Right ventricle myocardium inferior (tissue), 1 donor: ENCODE data around the gene TLCD1. TPM values are rescaled to one million over a fixed set of nuclear protein-coding genes. Genes with fewer than 3 reads are reported as not detected.

Source experiments
- ATAC-seq: fragments of 200-7000 bp; cut with Tn5 transposase; one replicate; pipeline ENCODE4 v1.9.1; 2020; ENCODE audit warnings: mild to moderate bottlenecking, moderate library complexity
- DNase-seq: peaks from one replicate; pipeline ENCODE4 v3.0.0; 2021; ENCODE audit errors: missing footprints
- intact Hi-C: fragments of 100-400 bp; cut with DNase I; formaldehyde crosslinking; loops from one replicate; pipeline ENCODE4 v1.11.0; 2022
- total RNA-seq: library from RNA; stranded (reverse); fragmentation: NEBNext Ultra II Directional; extraction: Animal tissue kit (Norgen Biotek cat#: 25700); gene quantifications from one replicate; pipeline ENCODE4 v1.2.1, GENCODE V29; 2021
- donor health status: DM: no; HTN: yes; CAD: no; lungs with severe emphysema.

TLCD1 gene
- total RNA-seq, 1 donor from 2014 or later: 2.4 TPM

- intact Hi-C loops: no loop called here
- ATAC-seq: no peak
- peak; percentile 18 for DNase-seq
Measured at GRCh38 chr17:28703552-28704218, 22.3 kb downstream of the TLCD1 start.

GRCh38 chr17:28702752-28703150 lies 23.3 kb downstream of the TLCD1 start:
- no peak for ATAC-seq
- peak; percentile 13 for DNase-seq
- intact Hi-C loops: no loop called here

- intact Hi-C loops: no loop called here
- ATAC-seq (no peak), DNase-seq (peak; percentile 31)
Measured at GRCh38 chr17:28702026-28702751, 23.8 kb downstream of the TLCD1 start.

GRCh38 chr17:28700830-28701492 lies 25.1 kb downstream of the TLCD1 start:
- no peak for ATAC-seq
- intact Hi-C loops: no loop called here
- no peak for DNase-seq

GRCh38 chr17:28700278-28700677 lies 25.8 kb downstream of the TLCD1 start:
- intact Hi-C loops: no loop called here
- ATAC-seq (no peak), DNase-seq (no peak)

- intact Hi-C loops: no loop called here
- no peak for ATAC-seq
- no peak for DNase-seq
Measured at GRCh38 chr17:28698253-28698941, 27.6 kb downstream of the TLCD1 start.

GRCh38 chr17:28693869-28694268 lies 32.2 kb downstream of the TLCD1 start:
- no peak for ATAC-seq
- intact Hi-C loops: no loop called here
- no peak for DNase-seq

GRCh38 chr17:28689011-28689410 lies 37.0 kb downstream of the TLCD1 start:
- ATAC-seq (no peak), DNase-seq (no peak)
- intact Hi-C loops: no loop called here

- no peak for DNase-seq
- no peak for ATAC-seq
- intact Hi-C loops: no loop called here
Measured at GRCh38 chr17:28688481-28688880, 37.6 kb downstream of the TLCD1 start.

- intact Hi-C loops: no loop called here
- ATAC-seq: no peak
- DNase-seq: no peak
Measured at GRCh38 chr17:28686296-28686695, 39.7 kb downstream of the TLCD1 start.

GRCh38 chr17:28685366-28685765 lies 40.7 kb downstream of the TLCD1 start:
- intact Hi-C loops: no loop called here
- DNase-seq (no peak), ATAC-seq (no peak)

- intact Hi-C loops: no loop called here
- DNase-seq (no peak), ATAC-seq (no peak)
Measured at GRCh38 chr17:28684963-28685362, 41.1 kb downstream of the TLCD1 start.

GRCh38 chr17:28682655-28683054 lies 43.4 kb downstream of the TLCD1 start:
- ATAC-seq (no peak), DNase-seq (no peak)
- intact Hi-C loops: no loop called here

- DNase-seq: no peak
- intact Hi-C loops: no loop called here
- ATAC-seq: no peak
Measured at GRCh38 chr17:28675980-28676379, 50.1 kb downstream of the TLCD1 start.

- ATAC-seq (no peak), DNase-seq (no peak)
- intact Hi-C loops: no loop called here
Measured at GRCh38 chr17:28675490-28675889, 50.5 kb downstream of the TLCD1 start.

Other genes starting within 250 kb of the TLCD1 start
- not detected for gene FOXN1, start 219.9 kb downstream of the TLCD1 start, total RNA-seq
- gene UNC119, start 173.6 kb downstream of the TLCD1 start, total RNA-seq: 22.2 TPM
- gene PIGS, start 154.7 kb downstream of the TLCD1 start, total RNA-seq: 41.1 TPM
- 396 TPM for gene ALDOC, start 149.3 kb downstream of the TLCD1 start, total RNA-seq
- gene SPAG5, start 127.2 kb downstream of the TLCD1 start, total RNA-seq: 1.6 TPM
- 5.0 TPM for gene RSKR, start 112.0 kb downstream of the TLCD1 start, total RNA-seq
- 78.6 TPM for gene BLTP2, start 81.1 kb downstream of the TLCD1 start, total RNA-seq
- 31.5 TPM for gene SDF2, start 64.3 kb downstream of the TLCD1 start, total RNA-seq
- 41.0 TPM for gene SUPT6H, start 64.0 kb downstream of the TLCD1 start, total RNA-seq
- gene PROCA1, start 14.3 kb downstream of the TLCD1 start, total RNA-seq: 0.73 TPM
- 16.2 TPM for gene RAB34, start 8.4 kb downstream of the TLCD1 start, total RNA-seq
- 945 TPM for gene RPL23A, start 6.2 kb downstream of the TLCD1 start, total RNA-seq
- gene NEK8, start 2.6 kb upstream of the TLCD1 start, total RNA-seq: 0.60 TPM
- 3.8 TPM for gene TRAF4, start 17.8 kb upstream of the TLCD1 start, total RNA-seq
- 16.9 TPM for gene FAM222B, start 116.6 kb upstream of the TLCD1 start, total RNA-seq
- 37.2 TPM for gene ERAL1, start 128.8 kb upstream of the TLCD1 start, total RNA-seq
- 118 TPM for gene FLOT2, start 171.5 kb upstream of the TLCD1 start, total RNA-seq
- 3.0 TPM for gene DHRS13, start 176.8 kb upstream of the TLCD1 start, total RNA-seq
- 18.3 TPM for gene PHF12, start 225.3 kb upstream of the TLCD1 start, total RNA-seq